IMR-90 (cell line): ENCODE measurements around the gene KCNS1. TPM values are rescaled to one million over a fixed set of nuclear protein-coding genes. Genes with fewer than 3 reads are reported as not detected.

Experiments used
- ATAC-seq: fragments of 200-7000 bp; cut with Tn5 transposase; 2 replicates; pipeline ENCODE4 v1.9.1; 2020; ENCODE audit warnings: low read depth, mild to moderate bottlenecking, moderate library complexity
- BruUV-seq: library from RNA; stranded (reverse); fragments of 400-500 nt; replicated peaks from 2 replicates; lab custom pipeline; 2021; lab: Mats Ljungman, UMichigan
- CTCF ChIA-PET: fragments of 300-600 bp; formaldehyde crosslinking; extraction: SDS; loops from one replicate; lab custom pipeline; 2021; ENCODE audit warnings: antibody characterized with exemption; lab: Yijun Ruan, JAX
- POLR2A ChIA-PET: fragments of 300-600 bp; sonication (Branson Sonifier 250); formaldehyde crosslinking; loops from one replicate; lab custom pipeline; 2022; ENCODE audit warnings: antibody characterized with exemption; ENCODE audit not compliant: unreplicated experiment; lab: Charles Lee
- DNase-seq: peaks from one replicate; pipeline ENCODE4 v3.0.0; 2013
- H2AFZ ChIP-seq: replicated peaks from 2 replicates; pipeline ENCODE3; 2013; ENCODE audit warnings: low read length, mild to moderate bottlenecking; ENCODE audit not compliant: poor library complexity
- H2AK5ac ChIP-seq: 2 replicates; pipeline ENCODE4 v1.6.1; 2013; ENCODE audit warnings: low read depth, low read length, inconsistent platforms
- H2AK9ac ChIP-seq: replicated peaks from 2 replicates; pipeline ENCODE3; 2013; ENCODE audit warnings: mild to moderate bottlenecking, low read depth, low read length, moderate library complexity; ENCODE audit not compliant: poor library complexity
- H2BK120ac ChIP-seq: 2 replicates; pipeline ENCODE4 v1.6.1; 2013; ENCODE audit warnings: low read depth, low read length, inconsistent platforms
- H2BK15ac ChIP-seq: 3 replicates; pipeline ENCODE4 v1.6.1; 2013; ENCODE audit warnings: low read depth, low read length, inconsistent platforms
- H2BK20ac ChIP-seq: 2 replicates; pipeline ENCODE4 v1.6.1; 2013; ENCODE audit warnings: low read depth, mild to moderate bottlenecking, inconsistent platforms, low read length, moderate library complexity
- H2BK5ac ChIP-seq: 2 replicates; pipeline ENCODE4 v1.6.1; 2013; ENCODE audit warnings: mild to moderate bottlenecking, low read depth, low read length, inconsistent platforms; ENCODE audit not compliant: poor library complexity, severe bottlenecking
- H3K14ac ChIP-seq: replicated peaks from 2 replicates; pipeline ENCODE4 v1.6.1; 2013; ENCODE audit warnings: low read depth, low read length, inconsistent platforms
- H3K18ac ChIP-seq: 2 replicates; pipeline ENCODE4 v1.6.1; 2013; ENCODE audit warnings: low read depth, low read length, control low read depth
- H3K23ac ChIP-seq: 2 replicates; pipeline ENCODE4 v1.6.1; 2013; ENCODE audit warnings: low read depth, low read length, inconsistent platforms
- H3K27ac ChIP-seq: 2 replicates; pipeline ENCODE4 v1.5.1; 2013; ENCODE audit warnings: mild to moderate bottlenecking, control low read depth, low read length; ENCODE audit not compliant: insufficient read depth
- H3K27me3 ChIP-seq: 2 replicates; pipeline ENCODE4 v1.6.1; 2013; ENCODE audit warnings: low read length; ENCODE audit not compliant: control insufficient read depth, insufficient read depth
- H3K36me3 ChIP-seq: 2 replicates; pipeline ENCODE4 v1.6.1; 2013; ENCODE audit warnings: low read length, mixed read lengths; ENCODE audit not compliant: control insufficient read depth, insufficient read depth
- H3K4ac ChIP-seq: 2 replicates; pipeline ENCODE4 v1.6.1; 2013; ENCODE audit warnings: low read depth, low read length, inconsistent platforms
- H3K4me1 ChIP-seq: 2 replicates; pipeline ENCODE4 v1.6.1; 2013; ENCODE audit warnings: low read length, mixed read lengths; ENCODE audit not compliant: control insufficient read depth, insufficient read depth
- H3K4me2 ChIP-seq: 2 replicates; pipeline ENCODE4 v1.6.1; 2013; ENCODE audit warnings: low read depth, mild to moderate bottlenecking, control low read depth, low read length, moderate library complexity
- H3K4me3 ChIP-seq: 2 replicates; pipeline ENCODE4 v1.5.1; 2013; ENCODE audit warnings: low read depth, mild to moderate bottlenecking, control low read depth, low read length, moderate library complexity; ENCODE audit not compliant: insufficient read depth
- H3K56ac ChIP-seq: 2 replicates; pipeline ENCODE4 v1.6.1; 2013; ENCODE audit warnings: low read length, inconsistent platforms; ENCODE audit not compliant: insufficient read depth; ENCODE audit errors: extremely low read depth
- H3K79me1 ChIP-seq, 2 experiments: 2 replicates each; pipeline ENCODE4 v1.6.1; 2013; ENCODE audit warnings: low read length in 2 of 2, inconsistent platforms in 1 of 2, low read depth in 1 of 2
- H3K9ac ChIP-seq: 2 replicates; pipeline ENCODE4 v1.6.1; 2013; ENCODE audit warnings: low read depth, low read length, control low read depth
- H3K9me1 ChIP-seq: 2 replicates; pipeline ENCODE4 v1.6.1; 2013; ENCODE audit warnings: low read length, inconsistent platforms; ENCODE audit not compliant: insufficient read depth
- H3K9me3 ChIP-seq: 2 replicates; pipeline ENCODE4 v1.6.1; 2013; ENCODE audit warnings: low read length; ENCODE audit not compliant: control insufficient read depth, insufficient read depth
- H4K20me1 ChIP-seq: 2 replicates; pipeline ENCODE4 v1.6.1; 2013; ENCODE audit warnings: low read length, inconsistent platforms; ENCODE audit not compliant: insufficient read depth
- H4K5ac ChIP-seq: 2 replicates; pipeline ENCODE4 v1.6.1; 2013; ENCODE audit warnings: mild to moderate bottlenecking, low read depth, low read length, control low read depth
- H4K8ac ChIP-seq, 2 experiments: 2 replicates each; pipeline ENCODE4 v1.6.1; 2013; ENCODE audit warnings: low read depth in 2 of 2, low read length in 2 of 2, control low read depth in 1 of 2, inconsistent platforms in 1 of 2
- H4K91ac ChIP-seq: 2 replicates; pipeline ENCODE4 v1.6.1; 2013; ENCODE audit warnings: low read depth, low read length, inconsistent platforms; ENCODE audit not compliant: insufficient read depth
- BHLHE40 ChIP-seq: fragments of 150-350 bp; IDR thresholded peaks from 2 replicates; pipeline ENCODE4 v1.6.1; 2016; ENCODE audit warnings: mild to moderate bottlenecking, low read depth, low read length
- CHD1 ChIP-seq: IDR thresholded peaks from 2 replicates; pipeline ENCODE4 v1.6.1; 2012; ENCODE audit warnings: low read depth, low read length, improper control_type of control experiment
- MAFK ChIP-seq: IDR thresholded peaks from 2 replicates; pipeline ENCODE4 v1.6.1; 2012; ENCODE audit warnings: low read depth, low read length, improper control_type of control experiment
- WGBS, 2 experiments: methylation state at CpG; one replicate each; pipeline versions ENCODE4 v1.1.5 to v1.1.7; 2013; ENCODE audit warnings: missing lambda C conversion rate in 2 of 2; ENCODE audit not compliant: insufficient read length in 1 of 2; ENCODE audit errors: extremely low coverage in 2 of 2; 5-methylcytosine and 5-hydroxymethylcytosine counted together
- dilution Hi-C: fragments of 300-500 bp; cut with HindIII; formaldehyde crosslinking; loops from one replicate; pipeline ENCODE4 v1.14.3; 2018; ENCODE audit warnings: low sequenced_read_pairs; ENCODE audit not compliant: unreplicated experiment
- in situ Hi-C: fragments of 300-500 bp; cut with MboI; formaldehyde crosslinking; loops from 3 replicates; pipeline ENCODE4 v1.14.3; 2019; ENCODE audit warnings: low sequenced_read_pairs, inconsistent platforms, mixed read lengths
- intact Hi-C: fragments of 100-400 bp; cut with micrococcal nuclease; formaldehyde crosslinking; loops from 2 replicates; pipeline ENCODE4 v1.10.0; 2022
- polyA plus RNA-seq, 3 experiments: library from polyadenylated mRNA; depleted of rRNA; stranded (reverse); fragments of >200 nt; gene quantifications; 2 replicates each; pipeline ENCODE4 v1.2.3, GENCODE V29; 2012; ENCODE audit warnings: low replicate concordance in 1 of 3
- total RNA-seq: library from RNA; depleted of rRNA; stranded (reverse); fragments of >200 nt; gene quantifications from 2 replicates; pipeline ENCODE4 v1.2.3, GENCODE V29; 2012
- TF ChIP-seq, protein P1 (sequence below): fragments of 150-350 bp; IDR thresholded peaks from 2 replicates; pipeline ENCODE4 v1.6.1; 2017; ENCODE audit warnings: mild to moderate bottlenecking, antibody characterized with exemption, low read length, low read depth

KCNS1 gene
- total and polyA plus RNA-seq, 2 of the 4 experiments (the other 2 are of a cell fraction) = 0.54 to 0.62 TPM

DNA sequence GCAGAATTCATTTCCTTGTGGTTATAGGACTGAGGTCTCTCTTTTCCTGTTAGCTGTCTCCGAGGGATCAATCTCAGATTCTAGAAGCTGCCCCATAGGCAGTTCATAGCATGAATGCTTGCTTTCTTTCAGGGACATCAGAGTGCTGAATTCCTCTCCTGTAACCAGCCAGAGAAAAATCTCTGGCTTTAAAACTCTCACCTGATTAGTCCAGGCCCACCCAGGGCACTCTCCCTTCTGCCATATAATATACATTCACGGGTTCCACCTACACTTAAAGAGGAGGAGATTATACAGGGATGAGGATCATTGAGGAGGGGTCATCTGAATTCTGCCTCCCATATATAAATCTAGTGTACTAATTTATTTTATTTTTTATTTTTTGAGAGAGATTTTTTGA lies 2.1 kb upstream of the KCNS1 start:
- Histone ChIP-seq H3K14ac (no peak overlapping the region), H4K5ac (no peak overlapping the region), H2BK20ac (no peak overlapping the region), H3K4ac (no peak overlapping the region), H3K23ac (no peak overlapping the region), H3K4me1 (peaks cover 2% of the 10 kb centered on the region; the same call in 1 of the 2 replicates), H3K36me3 (no peaks in the 10 kb centered on the region), H3K4me3 (no peak overlapping the region), H3K27ac (no peak overlapping the region), H2AK9ac (no peak overlapping the region), H3K4me2 (no peak overlapping the region), H2BK5ac (no peak overlapping the region), H3K9ac (no peak overlapping the region), H4K91ac (no peak overlapping the region), H2AFZ (no peak overlapping the region), H4K8ac (no peak overlapping the region), H3K56ac (no peak overlapping the region), H3K27me3 (peaks cover 43% of the 10 kb centered on the region), H2BK15ac (no peak overlapping the region), H2BK120ac (no peak overlapping the region), H3K79me1 (no peaks in the 10 kb centered on the region), H4K20me1 (no peaks in the 10 kb centered on the region), H3K9me3 (peaks cover 3% of the 10 kb centered on the region; the same call in 1 of the 2 replicates), H2AK5ac (no peak overlapping the region), H3K9me1 (no peaks in the 10 kb centered on the region), H3K18ac (no peak overlapping the region)
- in situ Hi-C loops = loop anchor here (25.0 kb wide), 1 partner anchor 184 kb away; no protein-coding TSS in a partner anchor
- dilution Hi-C loops = no loop called here
- WGBS, 2 experiments = no CpG with 5 or more reads among the region's 2 CpGs
- ChIA-PET CTCF (interaction anchor here (0.7 to 1.4 kb wide), 2 partner anchors 9 to 59 kb away, joined by 3 to 6 read pairs; no protein-coding TSS in a partner anchor), POLR2A (no interaction called here)
- no peak for ATAC-seq
- TF ChIP-seq BHLHE40 (no peak), CHD1 (no peak), MAFK (no peak)
- TF ChIP-seq, protein P1, sequence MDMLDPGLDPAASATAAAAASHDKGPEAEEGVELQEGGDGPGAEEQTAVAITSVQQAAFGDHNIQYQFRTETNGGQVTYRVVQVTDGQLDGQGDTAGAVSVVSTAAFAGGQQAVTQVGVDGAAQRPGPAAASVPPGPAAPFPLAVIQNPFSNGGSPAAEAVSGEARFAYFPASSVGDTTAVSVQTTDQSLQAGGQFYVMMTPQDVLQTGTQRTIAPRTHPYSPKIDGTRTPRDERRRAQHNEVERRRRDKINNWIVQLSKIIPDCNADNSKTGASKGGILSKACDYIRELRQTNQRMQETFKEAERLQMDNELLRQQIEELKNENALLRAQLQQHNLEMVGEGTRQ = no peak
- DNase-seq = no peak
- intact Hi-C loops = no loop called here
- no TSS peak for BruUV-seq
